AG09319 (cell line): Measurements from ENCODE around the gene MYH10.
A peak's percentile ranks its signal among the peaks of the same experiment; 100 is the strongest.

ENCODE experiments used
- DNase-seq: peaks from one replicate; pipeline ENCODE4 v3.0.0-alpha.2; 2010; ENCODE audit warnings: low read depth; ENCODE audit errors: extremely low read depth
- CTCF ChIP-seq: IDR thresholded peaks from 2 replicates; pipeline ENCODE4 v1.5.1; 2011; ENCODE audit warnings: low read depth, mild to moderate bottlenecking, inconsistent platforms, low read length, moderate library complexity

Gene MYH10

DNA sequence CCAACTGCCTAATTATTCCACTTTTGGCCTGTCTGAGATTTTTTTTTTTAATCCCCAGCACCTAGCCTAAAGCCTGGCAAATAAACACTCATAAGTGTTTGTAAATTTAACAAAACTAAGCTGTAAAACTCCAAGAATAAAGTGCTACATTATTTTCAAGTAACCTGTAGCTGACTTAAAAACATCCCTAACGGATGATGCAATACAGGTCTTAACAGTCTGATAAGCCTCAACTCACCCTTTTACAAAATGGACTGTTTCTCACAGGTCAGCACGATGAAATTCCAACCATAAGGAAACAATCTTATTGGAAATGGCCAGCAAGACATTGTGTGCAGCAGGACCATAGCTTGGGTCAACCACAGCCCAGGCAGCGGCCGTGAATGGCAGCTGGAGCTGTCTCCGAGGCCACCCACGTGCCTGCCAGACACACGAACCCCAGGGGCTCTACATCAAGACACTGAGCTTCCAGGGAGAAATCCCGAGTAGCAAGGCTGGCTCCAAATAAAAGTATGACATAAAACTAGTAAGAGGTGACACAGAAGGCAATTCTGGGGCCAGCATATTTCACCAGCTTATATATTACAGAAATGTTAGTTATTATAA lies 135.9 kb downstream of the MYH10 start:
- no peak for DNase-seq
- TF ChIP-seq CTCF, result no peak

DNA sequence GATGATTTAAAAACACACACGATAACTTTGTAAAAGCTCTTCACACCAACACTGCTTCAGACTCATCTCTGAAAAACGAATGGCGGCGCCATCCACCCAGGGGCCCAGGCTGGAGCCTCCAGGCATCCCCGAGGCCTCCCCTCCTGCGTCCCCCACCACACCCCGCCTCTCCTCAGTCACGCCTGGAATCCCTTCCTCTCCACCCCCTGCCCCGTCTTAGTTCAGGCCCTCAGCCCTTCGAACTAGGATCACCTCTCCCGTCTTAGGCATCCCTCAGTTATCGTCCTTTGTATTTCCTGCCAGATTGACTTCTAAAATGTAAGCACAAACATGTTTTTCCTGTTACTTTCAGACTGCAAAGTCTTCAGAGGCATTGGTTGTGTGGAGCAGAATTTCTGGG lies 136.5 kb downstream of the MYH10 start:
- no peak for DNase-seq
- no peak for TF ChIP-seq CTCF

DNA sequence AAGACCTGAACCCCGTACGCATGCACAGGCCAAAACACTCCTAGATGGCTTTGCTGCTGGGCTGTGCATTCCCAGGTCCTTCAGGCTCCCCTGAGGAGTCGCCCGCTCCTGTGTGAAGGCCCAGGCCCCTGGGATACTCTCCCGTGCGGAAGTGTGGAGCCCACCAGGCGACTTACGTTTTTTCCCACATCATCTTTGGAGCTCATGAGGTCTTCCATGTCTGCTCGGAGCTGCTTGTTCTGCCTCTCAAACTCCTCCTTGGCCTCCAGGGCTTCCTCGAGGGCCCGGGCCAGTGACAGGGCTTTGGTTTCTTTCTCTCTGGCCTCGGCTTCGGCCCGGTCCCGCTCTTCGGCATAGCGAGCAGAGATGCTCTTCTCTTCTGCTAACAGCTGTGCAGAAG lies 138.4 kb downstream of the MYH10 start:
- no peak for DNase-seq
- no peak for TF ChIP-seq CTCF

GRCh38 chr17:8490256-8491023 lies 140.1 kb downstream of the MYH10 start:
- no peak for DNase-seq
- TF ChIP-seq CTCF, result no peak

GRCh38 chr17:8489841-8490240 lies 140.7 kb downstream of the MYH10 start:
- DNase-seq, result no peak
- TF ChIP-seq CTCF, result no peak

- TF ChIP-seq CTCF, result peak; percentile 28
- peak; percentile 80 for DNase-seq
These were observed 141.6 kb downstream of the MYH10 start for GRCh38 chr17:8488901-8489300.

- no peak for TF ChIP-seq CTCF
- DNase-seq, result no peak
These were observed 142.0 kb downstream of the MYH10 start for GRCh38 chr17:8488491-8488890.
